HUES64 (cell line): ENCODE data around the gene KLHL29.

Source experiments
- H3K27ac ChIP-seq: 2 replicates; pipeline ENCODE4 v1.7.0; 2013; ENCODE audit warnings: low read depth, low read length, inconsistent platforms
- H3K27me3 ChIP-seq: 2 replicates; pipeline ENCODE4 v1.6.1; 2013; ENCODE audit warnings: mild to moderate bottlenecking, low read length; ENCODE audit not compliant: insufficient read depth
- H3K36me3 ChIP-seq: 2 replicates; pipeline ENCODE4 v1.6.1; 2013; ENCODE audit warnings: mild to moderate bottlenecking, low read length; ENCODE audit not compliant: insufficient read depth
- H3K4me1 ChIP-seq: 2 replicates; pipeline ENCODE4 v1.6.1; 2013; ENCODE audit warnings: mild to moderate bottlenecking, low read length, moderate library complexity; ENCODE audit not compliant: insufficient read depth
- H3K4me3 ChIP-seq: 2 replicates; pipeline ENCODE4 v1.5.1; 2013; ENCODE audit warnings: mild to moderate bottlenecking, low read length, moderate library complexity
- H3K9ac ChIP-seq: 2 replicates; pipeline ENCODE4 v1.6.1; 2013; ENCODE audit warnings: mild to moderate bottlenecking, low read depth, low read length
- H3K9me3 ChIP-seq: 2 replicates; pipeline ENCODE4 v1.6.1; 2013; ENCODE audit warnings: low read depth, low read length; ENCODE audit not compliant: insufficient read depth
- WGBS: fragments of 150-250, 120-280 bp; methylation state at CpG from one replicate; pipeline ENCODE4 v1.1.7; 2013; ENCODE audit warnings: missing lambda C conversion rate; 5-methylcytosine and 5-hydroxymethylcytosine counted together

KLHL29 gene

DNA sequence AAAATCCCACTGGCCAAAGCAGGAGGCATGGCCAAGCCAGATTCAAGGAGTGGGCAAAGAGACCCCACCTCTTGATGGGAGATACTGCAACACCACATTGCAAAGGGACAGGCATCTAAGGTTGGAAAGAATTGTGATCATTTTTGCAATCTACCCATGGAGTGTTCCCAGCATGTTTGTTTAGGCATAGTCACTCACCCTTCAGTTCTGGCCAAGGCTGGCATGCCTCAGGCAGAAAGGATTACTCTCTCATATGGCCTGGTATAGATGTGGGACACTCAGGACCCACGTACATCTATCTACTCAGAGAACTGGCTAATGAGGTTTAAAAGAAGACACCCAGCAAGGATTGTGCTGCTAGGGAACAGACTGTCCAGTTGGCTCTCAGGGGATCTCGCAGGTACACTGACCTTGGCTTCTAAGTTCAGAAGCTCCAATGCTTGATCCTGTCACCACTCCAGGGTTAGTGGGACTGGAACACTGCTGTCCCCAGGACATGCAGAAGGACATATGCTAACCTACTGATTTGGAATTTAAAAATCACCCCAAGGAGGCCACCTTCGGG, 183.7 kb downstream of the KLHL29 start:
- H3K27me3 ChIP-seq = no peaks in the 10 kb centered on the region
- no peak overlapping the region for H3K4me3 ChIP-seq
- H3K4me1 ChIP-seq = peaks cover 12% of the 10 kb centered on the region
- H3K9ac ChIP-seq = no peak overlapping the region
- H3K9me3 ChIP-seq = no peaks in the 10 kb centered on the region
- WGBS = 97% methylated on average over 3 of the region's 3 CpGs
- no peaks in the 10 kb centered on the region for H3K36me3 ChIP-seq
- no peak overlapping the region for H3K27ac ChIP-seq

DNA sequence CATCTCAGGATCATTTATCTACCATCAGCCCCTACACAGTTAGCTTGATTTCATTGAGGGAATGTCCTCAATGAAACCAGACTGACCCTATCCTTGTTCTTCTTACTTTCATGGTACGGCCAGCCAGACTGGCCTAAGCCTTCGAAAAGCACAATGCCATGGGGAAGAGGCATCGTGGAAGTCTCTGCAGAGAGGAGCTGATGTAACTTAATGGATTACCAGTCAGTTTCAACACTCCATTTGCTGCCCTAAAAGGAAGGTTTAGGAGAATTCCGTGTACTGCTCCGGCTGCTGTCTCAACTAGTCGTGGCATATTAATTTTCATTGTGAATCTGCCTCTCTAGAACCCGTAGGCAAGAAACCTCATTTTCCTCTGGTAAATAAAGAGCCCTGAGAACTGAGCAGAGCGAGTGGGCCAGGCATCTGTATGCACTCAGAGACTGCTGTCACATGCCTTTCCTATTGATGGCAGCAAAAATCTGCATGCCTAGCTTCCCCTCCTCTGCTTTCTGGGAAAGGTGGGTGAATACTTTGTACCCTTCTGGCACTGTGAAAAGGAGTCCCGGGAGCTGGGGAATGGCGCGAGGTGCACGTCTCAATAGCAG, 184.9 kb downstream of the KLHL29 start:
- peaks cover 12% of the 10 kb centered on the region for H3K4me1 ChIP-seq
- H3K9me3 ChIP-seq = no peaks in the 10 kb centered on the region
- no peak overlapping the region for H3K4me3 ChIP-seq
- H3K36me3 ChIP-seq = no peaks in the 10 kb centered on the region
- no peak overlapping the region for H3K9ac ChIP-seq
- WGBS = 93% methylated on average over 12 of the region's 12 CpGs
- no peaks in the 10 kb centered on the region for H3K27me3 ChIP-seq
- H3K27ac ChIP-seq = no peak overlapping the region

DNA sequence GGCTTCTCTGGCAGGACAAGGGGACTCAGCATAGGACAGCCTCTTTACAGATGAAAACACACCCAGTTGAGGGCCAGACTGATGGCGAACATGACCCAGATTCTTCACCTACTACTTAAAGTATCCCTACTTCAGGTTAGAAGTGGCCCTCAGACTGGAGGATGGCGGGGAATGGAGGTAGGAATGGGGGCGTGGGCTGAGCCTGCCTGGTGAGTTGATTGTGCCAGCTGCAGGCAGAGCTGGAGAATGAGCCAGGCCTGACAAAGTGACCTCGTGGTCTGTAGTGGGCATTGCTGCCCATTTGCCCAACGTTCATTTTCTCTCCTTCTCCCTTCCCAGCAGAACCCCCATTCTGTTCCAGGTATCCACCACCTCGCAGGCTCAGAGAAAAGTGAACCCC, 186.1 kb downstream of the KLHL29 start:
- Histone ChIP-seq H3K27ac (no peak overlapping the region), H3K4me3 (no peak overlapping the region), H3K4me1 (peaks cover 15% of the 10 kb centered on the region), H3K27me3 (no peaks in the 10 kb centered on the region), H3K9ac (no peak overlapping the region), H3K9me3 (no peaks in the 10 kb centered on the region), H3K36me3 (no peaks in the 10 kb centered on the region)
- WGBS = 91% methylated on average over 6 of the region's 6 CpGs

DNA sequence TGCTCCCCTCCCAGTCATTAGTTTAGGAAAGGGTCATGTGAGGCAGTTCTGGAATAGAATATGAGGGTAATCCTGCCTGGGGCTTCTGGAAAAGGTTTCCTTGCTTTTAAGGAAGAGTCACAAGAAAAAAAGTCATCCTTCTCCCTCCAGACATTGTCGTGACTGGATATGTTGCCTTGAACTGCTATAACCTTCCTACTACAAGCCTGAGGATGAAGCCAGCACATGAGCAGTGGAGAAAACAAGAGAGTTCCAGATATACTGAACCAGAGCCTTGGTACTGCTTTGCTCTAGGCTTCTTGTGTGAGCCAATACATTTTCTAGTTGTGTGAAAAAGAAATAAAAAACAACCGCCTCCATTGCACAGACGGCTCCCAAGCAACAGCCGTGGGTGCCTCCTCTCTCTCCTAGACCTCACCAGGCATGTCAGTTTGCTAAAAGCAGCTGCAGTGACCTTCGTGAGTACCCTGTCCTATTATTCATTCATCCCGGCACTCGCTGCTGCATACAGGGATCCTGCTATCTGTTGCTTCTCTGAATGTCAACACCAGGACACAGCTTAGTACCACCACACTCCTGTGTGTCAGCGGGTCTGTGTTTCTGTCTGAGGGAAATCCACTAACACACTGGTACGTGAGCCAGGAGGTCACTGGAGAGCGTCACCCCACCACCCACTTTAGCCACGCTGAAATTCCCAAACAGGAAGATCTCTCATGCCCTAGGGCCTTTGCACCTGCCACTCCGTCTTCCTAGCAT, 186.7 kb downstream of the KLHL29 start:
- Histone ChIP-seq H3K4me3 (no peak overlapping the region), H3K9ac (no peak overlapping the region), H3K27me3 (no peaks in the 10 kb centered on the region), H3K36me3 (no peaks in the 10 kb centered on the region), H3K4me1 (peaks cover 10% of the 10 kb centered on the region), H3K9me3 (no peaks in the 10 kb centered on the region), H3K27ac (no peak overlapping the region)
- 93% methylated on average over 12 of the region's 12 CpGs for WGBS

DNA sequence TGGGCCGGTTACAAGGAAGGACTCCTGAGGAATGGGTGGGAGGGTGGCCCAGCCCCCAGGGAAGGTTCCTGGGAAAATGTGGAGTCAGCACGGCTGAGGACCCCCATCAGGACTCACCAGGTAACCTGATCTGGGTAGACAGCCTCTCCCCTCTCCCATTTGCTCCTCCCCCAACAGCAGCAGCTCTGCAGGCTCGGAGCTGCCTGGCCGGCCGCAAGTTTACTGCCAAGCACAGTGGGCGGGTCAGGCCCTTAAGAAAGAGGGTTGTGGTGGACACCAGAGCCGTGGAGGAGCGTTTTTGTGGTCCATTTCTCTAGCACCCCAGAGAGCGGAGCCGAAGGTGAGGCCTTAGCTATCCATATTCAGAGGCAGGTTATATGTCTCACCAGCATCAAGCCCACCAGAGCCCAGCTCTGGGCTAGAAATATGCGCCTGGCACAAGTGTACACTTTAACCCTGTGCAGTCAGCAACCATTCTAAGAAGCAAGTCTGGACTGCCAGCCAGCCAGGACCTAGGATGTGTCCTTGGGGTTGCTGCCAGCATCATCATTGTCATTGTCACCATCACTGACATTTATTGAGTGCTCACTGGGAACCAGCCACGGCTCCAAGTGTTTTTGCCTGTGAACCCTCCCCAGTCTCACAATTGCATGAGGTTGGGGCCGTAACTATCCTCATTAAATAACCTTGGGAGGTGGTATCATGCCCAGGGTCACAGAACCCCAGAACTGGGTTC, 190.1 kb downstream of the KLHL29 start:
- H3K4me3 ChIP-seq = no peak overlapping the region
- H3K36me3 ChIP-seq = no peaks in the 10 kb centered on the region
- no peaks in the 10 kb centered on the region for H3K9me3 ChIP-seq
- H3K4me1 ChIP-seq = peaks cover 10% of the 10 kb centered on the region
- 49% methylated on average over 13 of the region's 13 CpGs for WGBS
- H3K27me3 ChIP-seq = no peaks in the 10 kb centered on the region
- H3K27ac ChIP-seq = no peak overlapping the region
- no peak overlapping the region for H3K9ac ChIP-seq

DNA sequence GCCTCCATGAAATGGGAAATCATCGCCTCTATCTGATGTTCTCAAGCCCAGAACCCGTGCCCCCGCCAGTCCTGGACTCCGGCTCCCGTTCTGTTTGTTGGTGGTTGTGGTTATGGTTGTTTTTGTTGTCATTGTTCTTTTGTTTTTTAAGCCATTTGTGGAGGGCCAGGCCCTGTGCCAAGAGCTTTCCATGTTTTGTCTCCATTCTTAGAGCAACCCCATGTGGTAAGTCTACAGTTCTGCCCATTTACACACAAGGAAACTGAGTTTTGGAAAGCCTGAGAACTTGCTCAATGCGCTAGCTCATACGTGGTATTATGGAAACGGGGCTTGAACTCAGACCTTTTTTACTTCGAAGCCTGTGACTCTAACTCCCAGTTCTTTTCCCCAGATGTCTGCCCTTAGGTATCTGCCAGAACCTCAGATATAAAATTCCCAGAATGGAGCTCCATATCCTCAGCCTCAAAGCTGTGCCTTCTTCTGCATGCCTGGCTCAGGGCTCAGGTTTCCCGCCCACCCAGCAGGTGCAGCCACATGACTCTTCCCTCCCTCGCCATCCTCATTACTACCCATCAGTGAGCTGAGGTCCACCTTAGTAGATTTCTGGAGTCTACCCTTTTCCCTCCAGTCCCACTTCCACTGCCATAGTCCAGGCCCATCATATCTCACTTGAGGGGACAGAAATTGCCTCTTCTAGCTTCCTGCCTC, 194.1 kb downstream of the KLHL29 start:
- Histone ChIP-seq H3K4me3 (no peak overlapping the region), H3K9ac (no peak overlapping the region), H3K9me3 (no peaks in the 10 kb centered on the region), H3K27ac (no peak overlapping the region), H3K4me1 (peaks cover 10% of the 10 kb centered on the region), H3K27me3 (no peaks in the 10 kb centered on the region), H3K36me3 (no peaks in the 10 kb centered on the region)
- 90% methylated on average over 11 of the region's 11 CpGs for WGBS

DNA sequence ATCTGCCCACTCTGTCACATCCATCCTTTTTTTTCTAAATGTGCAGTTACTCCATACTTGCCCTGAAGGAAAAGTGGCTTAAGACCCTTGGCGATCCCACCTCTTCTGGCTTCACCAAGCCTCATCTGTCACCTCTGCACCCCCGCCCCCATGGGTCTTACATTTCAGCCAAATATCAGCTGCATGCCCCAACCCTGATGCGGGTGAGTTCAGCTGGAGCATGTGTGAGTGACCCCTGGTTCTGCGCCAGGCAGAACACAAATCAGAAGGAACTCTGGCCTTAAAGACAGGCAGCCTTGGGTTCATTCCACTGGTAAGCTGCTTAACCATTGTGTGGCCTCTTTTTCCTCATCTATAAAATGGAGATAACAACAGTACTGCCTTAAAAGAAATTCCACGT, 194.7 kb downstream of the KLHL29 start:
- H3K9ac ChIP-seq = no peak overlapping the region
- no peaks in the 10 kb centered on the region for H3K9me3 ChIP-seq
- H3K27me3 ChIP-seq = no peaks in the 10 kb centered on the region
- H3K4me3 ChIP-seq = no peak overlapping the region
- WGBS = 92% methylated on average over 5 of the region's 5 CpGs
- H3K36me3 ChIP-seq = no peaks in the 10 kb centered on the region
- H3K27ac ChIP-seq = no peak overlapping the region
- H3K4me1 ChIP-seq = peaks cover 6% of the 10 kb centered on the region

DNA sequence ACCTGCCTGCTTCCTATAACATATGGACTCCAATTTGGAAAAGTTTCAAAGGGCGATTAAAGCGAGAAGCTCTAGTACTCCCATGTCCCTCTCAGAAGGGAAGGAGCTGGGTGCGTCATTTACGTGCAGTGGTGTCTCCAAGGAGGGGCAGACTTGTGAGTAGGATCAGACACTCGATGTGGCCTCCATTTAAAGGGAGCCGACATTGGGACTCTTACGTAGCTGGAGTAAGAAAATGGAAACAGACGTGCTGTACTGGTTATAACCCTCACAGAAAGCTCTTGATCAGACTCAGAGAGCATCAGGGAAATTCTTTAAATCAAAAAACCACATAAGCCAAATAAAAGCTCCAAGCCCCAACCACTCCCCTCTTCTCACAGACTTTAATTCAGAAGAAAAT, 198.5 kb downstream of the KLHL29 start:
- H3K9me3 ChIP-seq = no peaks in the 10 kb centered on the region
- peaks cover 7% of the 10 kb centered on the region; the same call in 1 of the 2 replicates for H3K4me1 ChIP-seq
- H3K9ac ChIP-seq = no peak overlapping the region
- H3K36me3 ChIP-seq = no peaks in the 10 kb centered on the region
- no peaks in the 10 kb centered on the region for H3K27me3 ChIP-seq
- H3K4me3 ChIP-seq = no peak overlapping the region
- WGBS = 95% methylated on average over 8 of the region's 8 CpGs
- no peak overlapping the region for H3K27ac ChIP-seq

DNA sequence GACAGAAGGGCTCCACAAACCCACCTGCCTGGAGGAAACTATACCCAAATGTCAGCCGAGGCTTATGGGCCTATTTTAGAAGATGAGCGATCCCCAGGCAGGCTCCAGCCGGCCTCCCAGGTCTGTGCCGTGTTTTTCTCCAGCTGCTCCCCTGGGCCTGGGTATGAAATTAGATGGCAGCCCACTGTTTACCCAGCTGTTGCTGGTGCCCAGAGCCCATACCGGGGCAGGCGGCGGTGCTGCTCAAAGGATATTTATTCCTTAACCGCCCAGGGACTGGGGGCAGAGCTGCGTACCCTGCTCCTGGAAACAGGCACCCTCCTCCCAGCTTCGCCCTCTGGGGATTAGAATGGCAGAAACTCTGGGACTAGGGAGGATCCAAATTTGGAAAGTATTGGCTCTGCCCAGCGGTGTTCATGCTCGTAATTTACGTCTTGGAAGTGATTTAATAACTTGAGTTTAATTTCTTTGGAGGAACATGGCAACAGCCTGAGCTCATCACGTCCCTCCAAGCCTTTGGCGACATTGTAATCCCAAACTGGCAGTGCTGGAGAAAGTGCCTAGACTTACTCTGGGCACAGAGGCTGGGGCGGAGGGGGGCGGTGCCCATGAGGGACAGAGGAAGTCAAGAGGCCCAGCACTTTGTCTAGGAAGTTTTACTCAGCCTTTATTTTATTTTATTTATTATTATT, 199.2 kb downstream of the KLHL29 start:
- Histone ChIP-seq H3K4me1 (peaks cover 7% of the 10 kb centered on the region; the same call in 1 of the 2 replicates), H3K4me3 (no peak overlapping the region), H3K36me3 (no peaks in the 10 kb centered on the region), H3K27ac (no peak overlapping the region), H3K9ac (no peak overlapping the region), H3K27me3 (no peaks in the 10 kb centered on the region), H3K9me3 (no peaks in the 10 kb centered on the region)
- 96% methylated on average over 17 of the region's 17 CpGs for WGBS

DNA sequence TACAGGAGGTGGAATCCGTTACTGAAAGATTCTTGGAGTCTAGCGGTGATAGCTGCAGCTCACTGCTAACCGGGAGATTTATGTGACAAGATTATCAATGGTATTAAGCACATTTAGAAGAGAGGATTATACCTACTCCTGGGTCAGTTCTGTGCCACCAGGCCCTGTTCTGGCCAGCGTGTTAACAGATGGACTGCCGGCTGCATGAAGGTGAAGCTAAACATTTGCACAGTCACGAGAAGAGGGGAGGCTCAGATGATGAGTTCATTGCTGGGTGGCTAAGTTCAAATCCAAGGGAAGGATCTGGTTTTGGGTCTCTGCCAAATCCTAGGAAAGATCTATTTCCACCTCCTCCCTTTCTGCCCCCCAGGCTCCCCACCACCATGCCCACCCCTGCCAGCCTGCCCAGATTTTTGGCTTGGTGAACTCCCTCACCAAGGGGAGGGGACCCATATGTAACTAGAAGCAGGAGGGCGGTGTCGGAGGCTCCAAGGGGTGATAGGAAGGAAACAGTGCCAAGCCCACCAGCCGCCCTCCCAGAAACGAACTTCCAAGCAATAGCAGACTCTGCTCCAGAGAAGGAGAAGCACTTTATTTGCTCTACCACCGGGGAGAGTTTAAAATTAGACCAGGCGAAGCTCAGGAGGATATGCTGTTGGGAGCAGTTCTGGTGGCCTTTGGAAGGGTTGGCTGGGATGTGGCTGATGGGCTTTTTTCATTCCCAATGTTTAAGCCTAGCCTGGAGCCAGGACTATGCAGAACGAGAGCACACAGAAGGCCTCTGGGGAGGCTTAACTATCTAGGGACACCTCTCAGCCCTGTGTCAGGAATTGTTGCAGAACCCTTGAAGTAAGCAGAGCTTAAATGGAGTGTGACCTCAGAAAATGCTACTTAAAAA, 200.5 kb downstream of the KLHL29 start:
- no peaks in the 10 kb centered on the region for H3K36me3 ChIP-seq
- WGBS = 90% methylated on average over 13 of the region's 13 CpGs
- peaks cover 7% of the 10 kb centered on the region; the same call in 1 of the 2 replicates for H3K4me1 ChIP-seq
- no peak overlapping the region for H3K9ac ChIP-seq
- H3K27ac ChIP-seq = no peak overlapping the region
- no peaks in the 10 kb centered on the region for H3K27me3 ChIP-seq
- no peak overlapping the region for H3K4me3 ChIP-seq
- H3K9me3 ChIP-seq = no peaks in the 10 kb centered on the region
